PC-9 (cell line): Measurements from ENCODE around the gene TUBB2B.

ENCODE experiments used
- EZH2 ChIP-seq: fragments of 200-600 bp; sonication (generic); IDR thresholded peaks from 2 replicates; pipeline ENCODE4 v1.8.0; 2017; ENCODE audit warnings: antibody characterized with exemption, low read depth
- TF ChIP-seq, protein P1 (sequence below): fragments of 200-600 bp; sonication (generic); conservative IDR thresholded peaks from 2 replicates; pipeline ENCODE4 v1.6.1; 2017; ENCODE audit warnings: mixed run types, antibody characterized with exemption, mild to moderate bottlenecking, moderate library complexity

DNA sequence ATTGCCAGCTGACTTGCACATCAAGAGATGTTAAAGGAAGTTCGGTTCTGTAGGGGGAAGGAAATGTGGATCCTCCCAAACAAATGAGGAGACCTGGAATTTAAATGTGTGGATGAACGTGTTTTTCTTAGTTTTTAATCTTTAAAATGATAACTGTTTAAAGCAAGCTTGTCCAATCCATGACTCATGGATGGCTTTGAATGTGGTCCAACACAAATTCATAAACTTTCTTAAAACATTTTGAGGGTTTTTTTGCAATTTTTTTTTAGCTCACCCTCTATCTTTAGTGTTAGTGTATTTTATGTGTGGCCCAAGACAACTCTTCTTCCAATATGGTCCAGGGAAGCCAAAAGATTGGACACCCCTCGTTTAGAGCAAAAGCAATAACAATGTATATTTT lies 12.6 kb downstream of the TUBB2B start:
- TF ChIP-seq, protein P1, sequence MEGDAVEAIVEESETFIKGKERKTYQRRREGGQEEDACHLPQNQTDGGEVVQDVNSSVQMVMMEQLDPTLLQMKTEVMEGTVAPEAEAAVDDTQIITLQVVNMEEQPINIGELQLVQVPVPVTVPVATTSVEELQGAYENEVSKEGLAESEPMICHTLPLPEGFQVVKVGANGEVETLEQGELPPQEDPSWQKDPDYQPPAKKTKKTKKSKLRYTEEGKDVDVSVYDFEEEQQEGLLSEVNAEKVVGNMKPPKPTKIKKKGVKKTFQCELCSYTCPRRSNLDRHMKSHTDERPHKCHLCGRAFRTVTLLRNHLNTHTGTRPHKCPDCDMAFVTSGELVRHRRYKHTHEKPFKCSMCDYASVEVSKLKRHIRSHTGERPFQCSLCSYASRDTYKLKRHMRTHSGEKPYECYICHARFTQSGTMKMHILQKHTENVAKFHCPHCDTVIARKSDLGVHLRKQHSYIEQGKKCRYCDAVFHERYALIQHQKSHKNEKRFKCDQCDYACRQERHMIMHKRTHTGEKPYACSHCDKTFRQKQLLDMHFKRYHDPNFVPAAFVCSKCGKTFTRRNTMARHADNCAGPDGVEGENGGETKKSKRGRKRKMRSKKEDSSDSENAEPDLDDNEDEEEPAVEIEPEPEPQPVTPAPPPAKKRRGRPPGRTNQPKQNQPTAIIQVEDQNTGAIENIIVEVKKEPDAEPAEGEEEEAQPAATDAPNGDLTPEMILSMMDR = no peak
- no peak for TF ChIP-seq EZH2
